Ovary (tissue), 9 donors: Measurements from ENCODE around the gene NAV2. TPM values are rescaled to one million over a fixed set of nuclear protein-coding genes. Genes with fewer than 3 reads are reported as not detected.

ENCODE experiments used
- DNase-seq, 5 donors: peaks; one replicate each; pipeline ENCODE4 v3.0.0-alpha.2; 2019 to 2020
- H3K27ac ChIP-seq, 2 donors: fragments of 200-600 bp; one replicate each; pipeline versions ENCODE4 v1.5.1 to v1.8.0; 2019 to 2022
- H3K27me3 ChIP-seq: fragments of 200-600 bp; one replicate; pipeline ENCODE4 v1.8.0; 2022
- H3K36me3 ChIP-seq: fragments of 200-600 bp; sonication (generic); one replicate; pipeline ENCODE4 v1.5.1; 2019
- H3K4me1 ChIP-seq: one replicate; pipeline ENCODE4 v1.8.1; 2013; ENCODE audit warnings: mild to moderate bottlenecking, moderate library complexity; ENCODE audit not compliant: insufficient read depth
- H3K4me3 ChIP-seq: fragments of 200-600 bp; sonication (generic); one replicate; pipeline ENCODE4 v1.5.1; 2017
- H3K9me3 ChIP-seq, 2 donors: fragments of 200-600 bp in 1 of 2; sonication (generic) in 1 of 2; one replicate each; pipeline versions ENCODE4 v1.5.1 to v1.8.1; 2013 to 2019; ENCODE audit warnings: mild to moderate bottlenecking in 1 of 2, moderate library complexity in 1 of 2
- CTCF ChIP-seq, 3 donors: fragments of 450-650 bp in 2 of 3; fragments of 200-600 bp in 1 of 3; IDR thresholded peaks; one replicate each; pipeline versions ENCODE4 v1.5.1 to v1.8.0; 2016 to 2022; ENCODE audit warnings: antibody characterized with exemption in 3 of 3, mild to moderate bottlenecking in 1 of 3
- EP300 ChIP-seq: sonication (generic); formaldehyde crosslinking; IDR thresholded peaks from one replicate; pipeline ENCODE4 v1.6.1; 2017; ENCODE audit warnings: antibody characterized with exemption
- POLR2A ChIP-seq: fragments of 450-650 bp; IDR thresholded peaks from one replicate; pipeline ENCODE4 v1.6.1; 2017; ENCODE audit warnings: antibody characterized with exemption, mild to moderate bottlenecking, moderate library complexity
- WGBS, 3 donors: extraction: QIAGEN DNeasy Blood & Tissue Kit in 1 of 3; methylation state at CpG; one replicate each; pipeline versions ENCODE4 v1.1.5 to v1.1.7; 2013 to 2017; 5-methylcytosine and 5-hydroxymethylcytosine counted together
- intact Hi-C, 4 donors: fragments of 100-400 bp; cut with DNase I; formaldehyde crosslinking; loops; one replicate each; pipeline versions ENCODE4 v1.11.0 to v1.15.1; 2022 to 2023
- polyA plus RNA-seq, 2 donors: library from polyadenylated mRNA; stranded (reverse); fragments of 200-250 nt in 1 of 2; fragments of 350-450 nt in 1 of 2; fragmentation: Illumina TruSeq in 1 of 2; extraction: RNeasy Lipid Tissue Mini Kit (QIAGEN cat#74804) in 1 of 2; gene quantifications; one replicate each; pipeline ENCODE4 v1.2.3, GENCODE V29; 2013 to 2014
- total RNA-seq, 7 donors: library from RNA; depleted of rRNA in 2 of 7; stranded (reverse); fragments of >200 nt in 2 of 7; fragmentation: NEBNext Ultra II Directional in 3 of 7; extraction: Animal tissue kit (Norgen Biotek cat#: 25700) in 3 of 7; gene quantifications; one replicate each; pipeline versions ENCODE4 v1.1.0 to v1.2.4, GENCODE V29; 2016 to 2023
- donor health status: DM: no; HTN: no; CAD: no; lungs with moderate emphysema.
- donor health status: DM: no; HTN: no; CAD: no.
- donor health status: Bipolar disorder and iron deficiency.
- donor health status: DM: yes; HTN: yes; CAD: no.
- donor health status: DM: no; HTN: no; CAD: no.
- donor health status: DM: yes; HTN: yes; CAD: no.

Gene NAV2
- total and polyA plus RNA-seq, 9 donors: 2.9 to 14.1 (median 7.8) TPM

DNA sequence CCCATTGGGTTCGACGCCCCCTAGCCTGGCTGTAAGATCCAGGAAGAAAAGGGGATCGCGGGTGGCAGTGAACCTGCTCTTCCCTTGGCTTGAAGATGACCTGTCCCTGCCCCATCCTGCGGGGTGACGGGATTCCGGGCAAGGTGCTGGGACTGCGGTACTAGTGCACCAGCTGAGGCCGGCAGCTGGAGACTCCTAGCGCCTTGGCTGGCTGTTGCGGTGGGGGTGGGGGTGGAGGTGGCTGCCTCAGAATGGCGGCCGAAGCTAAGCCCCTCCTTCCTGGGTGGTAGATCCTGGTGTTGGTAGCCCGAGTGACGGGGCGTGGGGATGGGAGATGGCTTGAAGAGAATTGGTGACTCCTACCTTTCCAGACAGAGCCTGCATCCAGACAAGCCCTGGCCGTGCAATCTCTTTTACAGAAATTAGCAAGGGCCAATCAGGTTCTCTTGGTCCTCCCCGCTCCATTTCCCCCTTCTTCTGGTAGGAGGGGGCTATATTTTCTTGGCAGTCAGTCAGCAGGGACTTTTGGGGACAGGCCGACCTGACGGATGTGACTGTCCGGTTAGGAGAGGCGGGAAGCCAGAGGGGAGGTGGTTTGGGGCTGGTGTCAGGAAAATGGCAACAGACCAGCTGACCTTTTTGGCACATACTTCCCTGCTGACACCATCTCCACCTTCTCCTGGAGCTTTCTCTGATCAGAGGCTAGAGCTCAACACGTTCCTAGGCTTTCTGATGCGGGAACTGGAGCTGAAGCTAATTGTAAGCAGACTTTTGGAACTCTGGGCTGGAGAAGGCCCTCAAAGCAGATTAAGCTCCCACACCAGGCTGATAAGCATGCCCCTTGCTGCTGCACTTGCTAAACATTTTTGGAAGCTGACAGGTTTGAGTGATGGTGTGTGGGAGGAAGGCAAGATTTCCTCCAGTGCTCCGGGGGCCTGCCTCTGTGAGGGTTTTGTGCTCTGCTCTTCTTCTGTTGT lies 2.0 kb downstream of the NAV2 start:
- intact Hi-C loops: no loop called here
- WGBS, 3 donors: 16 to 20% (median 16%) methylated on average over 24 to 25 of the region's 25 CpGs
- Histone ChIP-seq H3K27me3 (peaks cover 5% of the 10 kb centered on the region), H3K9me3 (no peaks in the 10 kb centered on the region), H3K27ac (no peak overlapping the region), H3K36me3 (no peaks in the 10 kb centered on the region), H3K4me1 (peaks cover 2% of the 10 kb centered on the region), H3K4me3 (peak overlapping the region; percentile 66)
- no peak for TF ChIP-seq POLR2A
- TF ChIP-seq CTCF (IDR thresholded peaks at IDR 0.05): no peak
- TF ChIP-seq EP300: no peak
- DNase-seq: peak in 2 of 5 donors; percentile 28 to 38

DNA sequence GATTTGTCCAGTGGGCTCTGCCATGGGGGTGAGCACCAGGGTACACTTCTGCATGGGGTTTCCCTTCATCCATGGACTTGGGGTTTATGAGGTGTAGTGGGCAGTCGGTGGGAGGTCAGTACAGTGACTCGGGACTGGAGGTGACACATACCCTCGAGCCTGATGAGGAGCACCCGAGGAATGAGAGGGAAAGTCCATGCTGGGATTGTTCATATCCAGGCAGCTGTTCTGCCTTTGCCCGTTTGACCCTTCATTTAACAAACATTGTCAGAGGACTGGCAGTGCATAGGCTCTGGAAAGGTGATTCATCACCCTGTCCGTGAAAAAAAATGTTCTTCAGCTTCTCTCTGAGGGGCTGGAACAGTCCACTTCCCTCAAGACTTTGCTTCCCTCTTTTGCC lies 2.7 kb downstream of the NAV2 start:
- Histone ChIP-seq H3K36me3 (no peaks in the 10 kb centered on the region), H3K27ac (no peak overlapping the region), H3K9me3 (no peaks in the 10 kb centered on the region), H3K4me1 (peaks cover 2% of the 10 kb centered on the region), H3K27me3 (peaks cover 5% of the 10 kb centered on the region), H3K4me3 (no peak overlapping the region)
- intact Hi-C loops: no loop called here
- TF ChIP-seq CTCF (IDR thresholded peaks at IDR 0.05): no peak
- TF ChIP-seq EP300: no peak
- TF ChIP-seq POLR2A: no peak
- no peak for DNase-seq
- WGBS, 3 donors: 63 to 66% (median 63%) methylated on average over 6 of the region's 6 CpGs

GRCh38 chr11:19718051-19718450 lies 5.4 kb downstream of the NAV2 start:
- H3K9me3 ChIP-seq: no peaks in the 10 kb centered on the region
- H3K36me3 ChIP-seq: no peaks in the 10 kb centered on the region
- DNase-seq: no peak
- H3K27me3 ChIP-seq: peaks cover 5% of the 10 kb centered on the region
- 9 to 23% (median 9%) methylated on average over 1 of the region's 1 CpG for WGBS, 3 donors
- H3K4me1 ChIP-seq: peaks cover 2% of the 10 kb centered on the region
- TF ChIP-seq POLR2A: no peak
- TF ChIP-seq EP300: no peak
- no peak for TF ChIP-seq CTCF (IDR thresholded peaks at IDR 0.05)
- no peak overlapping the region for H3K4me3 ChIP-seq
- no peak overlapping the region for H3K27ac ChIP-seq
- intact Hi-C loops: no loop called here

DNA sequence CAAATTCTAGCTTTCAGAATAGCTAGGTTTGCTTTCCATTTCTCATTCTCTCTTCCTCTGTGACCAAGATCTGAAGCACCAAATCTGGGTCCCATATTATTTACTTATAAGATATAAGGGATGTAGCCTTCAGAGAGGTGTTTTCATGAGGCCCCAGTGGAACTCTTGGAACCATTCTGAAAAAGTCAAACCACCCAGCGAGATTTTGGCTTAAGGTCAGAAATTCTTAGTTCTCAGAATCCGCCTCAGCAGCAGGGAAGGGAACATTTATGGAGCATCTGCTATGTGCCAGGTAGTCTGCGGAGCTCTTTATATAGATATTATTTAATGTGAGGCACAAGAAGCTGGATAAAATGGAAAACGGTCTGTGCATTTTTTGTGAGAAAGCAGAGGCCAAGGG lies 6.3 kb downstream of the NAV2 start:
- intact Hi-C loops: no loop called here
- DNase-seq: no peak

More for the DNA sequence above, 6.3 kb downstream of the NAV2 start:
- no peaks in the 10 kb centered on the region for H3K9me3 ChIP-seq
- no peaks in the 10 kb centered on the region for H3K36me3 ChIP-seq
- H3K4me1 ChIP-seq: no peaks in the 10 kb centered on the region
- peaks cover 1% of the 10 kb centered on the region for H3K27me3 ChIP-seq
- no peak overlapping the region for H3K27ac ChIP-seq
- H3K4me3 ChIP-seq: no peak overlapping the region
- 81 to 85% (median 85%) methylated on average over 4 of the region's 4 CpGs for WGBS, 3 donors
- TF ChIP-seq CTCF (IDR thresholded peaks at IDR 0.05) (no peak), POLR2A (no peak), EP300 (no peak)
